Epithelial cell of prostate (primary cell): ENCODE measurements around the gene NXN.
"Not testable (repeated sequence)": the region's sequence is repeated elsewhere in the genome, so short reads cannot be mapped to it uniquely, and the experiment has no call there.

Experiments
- DNase-seq: peaks from one replicate; pipeline ENCODE4 v3.0.0-alpha.2; 2011; ENCODE audit warnings: low read depth, low spot score
- H3K27ac ChIP-seq: fragments of 450-650 bp; 2 replicates; pipeline ENCODE4 v1.5.1; 2017; ENCODE audit warnings: mild to moderate bottlenecking

The NXN gene

GRCh38 chr17:850086-850850 is 129.3 kb downstream of the NXN start:
- H3K27ac ChIP-seq: peak overlapping the region; percentile 76
- no peak for DNase-seq

GRCh38 chr17:848402-848801 is 131.2 kb downstream of the NXN start:
- H3K27ac ChIP-seq: no peak overlapping the region
- DNase-seq: no peak

- no peak for DNase-seq
- H3K27ac ChIP-seq: no peak overlapping the region
Measured at GRCh38 chr17:846901-847843, 132.4 kb downstream of the NXN start.

- H3K27ac ChIP-seq: no peak overlapping the region
- no peak for DNase-seq
Measured at GRCh38 chr17:841313-841712, 138.3 kb downstream of the NXN start.

GRCh38 chr17:838486-838885 is 141.1 kb downstream of the NXN start:
- no peak for DNase-seq
- H3K27ac ChIP-seq: no peak overlapping the region

GRCh38 chr17:836151-836550 is 143.4 kb downstream of the NXN start:
- no peak for DNase-seq
- no peak overlapping the region for H3K27ac ChIP-seq

GRCh38 chr17:835721-836120 is 143.9 kb downstream of the NXN start:
- H3K27ac ChIP-seq, DNase-seq: not testable (repeated sequence)

- DNase-seq: no peak
- H3K27ac ChIP-seq: no peak overlapping the region
Measured at GRCh38 chr17:835263-835662, 144.3 kb downstream of the NXN start.

GRCh38 chr17:834136-834535 is 145.4 kb downstream of the NXN start:
- no peak for DNase-seq
- no peak overlapping the region for H3K27ac ChIP-seq

- no peak overlapping the region for H3K27ac ChIP-seq
- DNase-seq: no peak
Measured at GRCh38 chr17:830950-831349, 148.6 kb downstream of the NXN start.

- no peak for DNase-seq
- no peak overlapping the region for H3K27ac ChIP-seq
Measured at GRCh38 chr17:830381-830780, 149.2 kb downstream of the NXN start.

- DNase-seq, H3K27ac ChIP-seq: not testable (repeated sequence)
Measured at GRCh38 chr17:829614-830013, 150.0 kb downstream of the NXN start.

GRCh38 chr17:828761-829160 is 150.8 kb downstream of the NXN start:
- H3K27ac ChIP-seq: no peak overlapping the region
- no peak for DNase-seq

- DNase-seq: no peak
- H3K27ac ChIP-seq: no peak overlapping the region
Measured at GRCh38 chr17:826778-827177, 152.8 kb downstream of the NXN start.

GRCh38 chr17:825216-825615 is 154.4 kb downstream of the NXN start:
- DNase-seq: no peak
- H3K27ac ChIP-seq: no peak overlapping the region

- DNase-seq: no peak
Measured at GRCh38 chr17:824378-824777, 155.2 kb downstream of the NXN start.

GRCh38 chr17:823501-823902 is 156.1 kb downstream of the NXN start:
- no peak overlapping the region for H3K27ac ChIP-seq
- DNase-seq: no peak

More at GRCh38 chr17:824378-824777, 155.2 kb downstream of the NXN start:
- H3K27ac ChIP-seq: no peak overlapping the region

- DNase-seq: no peak
Measured at GRCh38 chr17:819251-819650, 160.3 kb downstream of the NXN start.

GRCh38 chr17:814371-814770 is 165.2 kb downstream of the NXN start:
- H3K27ac ChIP-seq: no peak overlapping the region
- DNase-seq: no peak

More at GRCh38 chr17:819251-819650, 160.3 kb downstream of the NXN start:
- H3K27ac ChIP-seq: no peak overlapping the region

GRCh38 chr17:812638-813204 is 166.9 kb downstream of the NXN start:
- DNase-seq: no peak
- H3K27ac ChIP-seq: no peak overlapping the region
